HepG2 (cell line): ENCODE measurements around the gene PCDHGA9.
"Not testable (repeated sequence)": the region's sequence is repeated elsewhere in the genome, so short reads cannot be mapped to it uniquely, and the experiment has no call there.

Experiments used
- CTCF ChIP-seq: sonication (generic); formaldehyde crosslinking; IDR thresholded peaks from 2 replicates; pipeline ENCODE4 v1.5.0; 2020; ENCODE audit warnings: mild to moderate bottlenecking, missing genetic modification reagents, moderate library complexity
- DNMT1 ChIP-seq: sonication (generic); formaldehyde crosslinking; IDR thresholded peaks from 2 replicates; pipeline ENCODE4 v1.5.1; 2020; ENCODE audit warnings: mild to moderate bottlenecking, missing genetic modification reagents
- ELF1 ChIP-seq: sonication (generic); formaldehyde crosslinking; IDR thresholded peaks from 2 replicates; pipeline ENCODE4 v1.4.0; 2020; ENCODE audit warnings: missing genetic modification reagents
- EP300 ChIP-seq, 3 experiments: sonication (generic) in 1 of 3; formaldehyde crosslinking in 1 of 3; IDR thresholded peaks; 2 replicates each; pipeline versions ENCODE4 v1.5.1 to v1.6.1; 2011 to 2020; ENCODE audit warnings: low read depth in 2 of 3, low read length in 2 of 3, borderline replicate concordance in 1 of 3, improper control_type of control experiment in 1 of 3, mild to moderate bottlenecking in 1 of 3, missing genetic modification reagents in 1 of 3, moderate library complexity in 1 of 3
- ETS1 ChIP-seq: sonication (generic); formaldehyde crosslinking; IDR thresholded peaks from 2 replicates; pipeline ENCODE4 v1.4.0; 2020; ENCODE audit warnings: missing genetic modification reagents
- EZH2 ChIP-seq: conservative IDR thresholded peaks from 2 replicates; pipeline ENCODE4 v1.6.1; 2012; ENCODE audit warnings: mild to moderate bottlenecking, low read depth, low read length, moderate library complexity
- POLR2A ChIP-seq, 2 experiments: IDR thresholded peaks; 2 replicates each; pipeline ENCODE4 v1.6.1; 2011; ENCODE audit warnings: low read depth in 2 of 2, low read length in 2 of 2, mild to moderate bottlenecking in 1 of 2, moderate library complexity in 1 of 2; ENCODE audit not compliant: insufficient read depth in 1 of 2
- PRDM10 ChIP-seq: sonication (generic); formaldehyde crosslinking; IDR thresholded peaks from 2 replicates; pipeline ENCODE4 v1.4.0; 2020; ENCODE audit warnings: low read depth, missing genetic modification reagents
- RAD21 ChIP-seq: fragments of 450-650 bp; formaldehyde crosslinking; IDR thresholded peaks from 2 replicates; pipeline ENCODE4 v1.5.0; 2020; ENCODE audit warnings: mild to moderate bottlenecking
- RERE ChIP-seq: IDR thresholded peaks from 2 replicates; pipeline ENCODE4 v1.6.1; 2016; ENCODE audit warnings: low read depth, missing genetic modification reagents, missing compliant biosample characterization
- TCF7L2 ChIP-seq: IDR thresholded peaks from 2 replicates; pipeline ENCODE4 v1.6.1; 2011; ENCODE audit warnings: mild to moderate bottlenecking, low read depth, low read length, moderate library complexity
- TRIM24 ChIP-seq: sonication (generic); formaldehyde crosslinking; IDR thresholded peaks from 2 replicates; pipeline ENCODE4 v1.8.0; 2022; ENCODE audit warnings: mild to moderate bottlenecking, missing genetic modification reagents
- ZBTB49 ChIP-seq: sonication (generic); formaldehyde crosslinking; IDR thresholded peaks from 2 replicates; pipeline ENCODE4 v1.4.0; 2020; ENCODE audit warnings: missing genetic modification reagents, borderline replicate concordance
- ZMAT5 ChIP-seq: sonication (generic); formaldehyde crosslinking; IDR thresholded peaks from 2 replicates; pipeline ENCODE4 v1.5.0; 2020; ENCODE audit warnings: mild to moderate bottlenecking, low read depth, missing genetic modification reagents, borderline replicate concordance

- TF ChIP-seq POLR2A (IDR thresholded peaks at IDR 0.05; ENCODE audit: insufficient read depth in 1 of 2, low read depth in 2 of 2, low read length in 2 of 2); ZMAT5 (CRISPR knock-in tag); ETS1 (CRISPR knock-in tag); RAD21; TCF7L2; EZH2; DNMT1 (CRISPR knock-in tag); RERE (CRISPR knock-in tag); ZBTB49 (CRISPR knock-in tag); CTCF (CRISPR knock-in tag); TRIM24 (CRISPR knock-in tag); PRDM10 (CRISPR knock-in tag); EP300 (IDR thresholded peaks at IDR 0.05; ENCODE audit: low read depth in 2 of 2, low read length in 2 of 2); EP300 (CRISPR knock-in tag; IDR thresholded peaks at IDR 0.05; ENCODE audit: borderline replicate concordance); ELF1: not testable (repeated sequence)
Measured at GRCh38 chr5:141415275-141415618, 12.7 kb downstream of the PCDHGA9 start.
